CD4-positive, alpha-beta T cell (primary cell): Measurements from ENCODE around the gene COL25A1. TPM values are rescaled to one million over a fixed set of nuclear protein-coding genes. Genes with fewer than 3 reads are reported as not detected.

Experiments
- ATAC-seq: fragments of 200-7000 bp; cut with Tn5 transposase; one replicate; pipeline ENCODE4 v1.10.0; 2022; ENCODE audit warnings: mild to moderate bottlenecking; ENCODE audit not compliant: poor library complexity
- CTCF ChIA-PET: fragments of 350-600 bp; sonication (Branson Sonifier 250); formaldehyde crosslinking; loops from one replicate; lab custom pipeline; 2021; ENCODE audit warnings: antibody characterized with exemption, inconsistent platforms; lab: Charles Lee
- POLR2A ChIA-PET: fragments of 350-600 bp; sonication (Branson Sonifier 250); formaldehyde crosslinking; loops from one replicate; lab custom pipeline; 2021; ENCODE audit warnings: antibody characterized with exemption, inconsistent platforms; lab: Charles Lee
- DNase-seq, 14 experiments: peaks; one replicate each; pipeline ENCODE4 v3.0.0-alpha.2; 2013 to 2020; ENCODE audit warnings: mixed read lengths in 2 of 14
- H3K27ac ChIP-seq, 2 donors: one replicate each; pipeline versions ENCODE4 v1.5.1 to v1.7.0; 2013; ENCODE audit warnings: low read length in 2 of 2, low read depth in 1 of 2, mild to moderate bottlenecking in 1 of 2
- H3K27me3 ChIP-seq, 2 experiments: 1 replicate in 1 of 2; 2 replicates in 1 of 2; pipeline versions ENCODE4 v1.6.1 to v1.7.0; 2013; ENCODE audit warnings: low read length in 2 of 2, control low read depth in 1 of 2, mild to moderate bottlenecking in 1 of 2, moderate library complexity in 1 of 2; ENCODE audit not compliant: insufficient read depth in 2 of 2, control insufficient read depth in 1 of 2
- H3K36me3 ChIP-seq: one replicate; pipeline ENCODE4 v1.6.1; 2013; ENCODE audit warnings: low read length, control low read depth; ENCODE audit not compliant: insufficient read depth
- H3K4me1 ChIP-seq: one replicate; pipeline ENCODE4 v1.6.1; 2013; ENCODE audit warnings: low read length, control low read depth; ENCODE audit not compliant: insufficient read depth
- H3K4me3 ChIP-seq: one replicate; pipeline ENCODE4 v1.5.1; 2013; ENCODE audit warnings: mild to moderate bottlenecking, low read length, moderate library complexity
- H3K9me3 ChIP-seq, 2 experiments: 1 replicate in 1 of 2; 2 replicates in 1 of 2; pipeline versions ENCODE4 v1.6.1 to v1.7.0; 2013; ENCODE audit warnings: low read length in 2 of 2, mild to moderate bottlenecking in 2 of 2, control low read depth in 1 of 2, moderate library complexity in 1 of 2; ENCODE audit not compliant: control insufficient read depth in 1 of 2, insufficient read depth in 1 of 2
- H3K27ac Mint-ChIP-seq: one replicate; pipeline ENCODE4 v1.8.0; 2020; ENCODE audit warnings: mixed read lengths
- H3K27me3 Mint-ChIP-seq: one replicate; pipeline ENCODE4 v1.8.0; 2021; ENCODE audit warnings: mixed read lengths
- H3K36me3 Mint-ChIP-seq: one replicate; pipeline ENCODE4 v1.8.0; 2021; ENCODE audit warnings: low read depth, mixed read lengths
- H3K4me1 Mint-ChIP-seq: one replicate; pipeline ENCODE4 v1.8.0; 2021; ENCODE audit warnings: low read depth, mixed read lengths
- H3K4me3 Mint-ChIP-seq: one replicate; pipeline ENCODE4 v1.8.0; 2020; ENCODE audit warnings: mild to moderate bottlenecking, mixed read lengths
- H3K9me3 Mint-ChIP-seq: one replicate; pipeline ENCODE4 v1.8.0; 2020; ENCODE audit warnings: mixed read lengths
- intact Hi-C, 2 experiments: fragments of 100-400 bp; cut with DNase I in 1 of 2; cut with micrococcal nuclease in 1 of 2; formaldehyde crosslinking; loops; one replicate each; pipeline versions ENCODE4 v1.15.1 to v1.9.0; 2023 to 2025; cut with DNase I, micrococcal nuclease
- total RNA-seq, 174 experiments: library from RNA in 2 of 174; stranded (reverse) in 2 of 174; gene quantifications; one replicate each; pipeline ENCODE4 v1.2.3 and lab custom pipeline; 2021 to 2026
- TF ChIP-seq, protein P1 (sequence below): fragments of 200-600 bp; IDR thresholded peaks from one replicate; pipeline ENCODE4 v1.8.0; 2022; ENCODE audit warnings: antibody characterized with exemption, mild to moderate bottlenecking

Gene COL25A1
- total RNA-seq, 2 experiments from 2014 or later: 0.42 TPM; not detected in 1

DNA sequence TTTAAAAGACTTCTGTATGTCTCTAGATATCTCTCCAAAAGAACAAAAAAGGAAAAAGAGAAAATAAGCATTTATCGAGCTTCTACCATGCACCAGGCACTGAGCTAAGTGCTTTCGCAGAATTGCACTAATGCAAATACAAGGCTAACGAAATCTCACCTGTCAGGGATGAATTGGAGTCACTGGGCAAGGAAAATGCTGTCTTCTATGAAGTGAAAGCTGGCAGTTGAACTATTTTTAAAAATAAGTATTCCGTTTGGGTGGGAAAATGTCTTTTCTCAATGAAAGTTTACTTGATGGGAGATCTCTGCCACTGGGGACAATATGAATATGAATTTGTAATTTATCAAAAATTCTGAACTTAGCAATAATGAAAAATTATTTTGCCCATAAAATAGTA, 47.6 kb downstream of the COL25A1 start:
- Mint-ChIP-seq H3K9me3 (no peaks in the 10 kb centered on the region), H3K4me1 (no peaks in the 10 kb centered on the region), H3K36me3 (no peaks in the 10 kb centered on the region), H3K27ac (no peak overlapping the region), H3K4me3 (no peak overlapping the region), H3K27me3 (no peaks in the 10 kb centered on the region)
- Histone ChIP-seq H3K9me3 (no peaks in the 10 kb centered on the region), H3K36me3 (no peaks in the 10 kb centered on the region), H3K27ac (no peak overlapping the region), H3K4me1 (no peaks in the 10 kb centered on the region), H3K27me3 (peaks cover 0 to 4% of the 10 kb centered on the region in 2 experiments), H3K4me3 (no peak overlapping the region)
- TF ChIP-seq, protein P1, sequence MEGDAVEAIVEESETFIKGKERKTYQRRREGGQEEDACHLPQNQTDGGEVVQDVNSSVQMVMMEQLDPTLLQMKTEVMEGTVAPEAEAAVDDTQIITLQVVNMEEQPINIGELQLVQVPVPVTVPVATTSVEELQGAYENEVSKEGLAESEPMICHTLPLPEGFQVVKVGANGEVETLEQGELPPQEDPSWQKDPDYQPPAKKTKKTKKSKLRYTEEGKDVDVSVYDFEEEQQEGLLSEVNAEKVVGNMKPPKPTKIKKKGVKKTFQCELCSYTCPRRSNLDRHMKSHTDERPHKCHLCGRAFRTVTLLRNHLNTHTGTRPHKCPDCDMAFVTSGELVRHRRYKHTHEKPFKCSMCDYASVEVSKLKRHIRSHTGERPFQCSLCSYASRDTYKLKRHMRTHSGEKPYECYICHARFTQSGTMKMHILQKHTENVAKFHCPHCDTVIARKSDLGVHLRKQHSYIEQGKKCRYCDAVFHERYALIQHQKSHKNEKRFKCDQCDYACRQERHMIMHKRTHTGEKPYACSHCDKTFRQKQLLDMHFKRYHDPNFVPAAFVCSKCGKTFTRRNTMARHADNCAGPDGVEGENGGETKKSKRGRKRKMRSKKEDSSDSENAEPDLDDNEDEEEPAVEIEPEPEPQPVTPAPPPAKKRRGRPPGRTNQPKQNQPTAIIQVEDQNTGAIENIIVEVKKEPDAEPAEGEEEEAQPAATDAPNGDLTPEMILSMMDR: no peak
- ChIA-PET POLR2A (no interaction called here), CTCF (interaction anchor here (0.7 kb wide), 1 partner anchor 11 kb away, joined by 3 read pairs; no protein-coding TSS in a partner anchor)
- ATAC-seq (no peak), DNase-seq (no peak)
- intact Hi-C loops: no loop called here

DNA sequence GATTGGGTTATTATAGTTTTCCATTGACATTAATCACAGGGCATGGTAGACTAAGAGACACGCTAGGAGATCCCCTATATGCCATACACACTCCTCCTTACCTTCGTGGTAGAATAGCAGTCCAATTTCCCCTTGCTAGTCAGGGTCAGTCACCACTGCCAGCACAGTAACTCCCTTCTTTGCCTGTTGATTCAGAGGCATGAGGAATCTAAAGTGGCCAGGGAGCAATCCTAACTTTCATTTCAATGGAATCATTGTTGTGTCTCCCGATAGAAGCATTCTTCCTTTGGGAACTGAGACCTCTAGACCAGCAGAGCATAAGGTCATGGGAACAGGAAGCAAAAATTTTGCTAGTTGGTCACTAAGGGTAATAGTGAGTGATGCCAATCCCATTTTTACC, 51.1 kb downstream of the COL25A1 start:
- Histone ChIP-seq H3K4me3 (no peak overlapping the region), H3K36me3 (no peaks in the 10 kb centered on the region), H3K27me3 (no peaks in the 10 kb centered on the region), H3K4me1 (no peaks in the 10 kb centered on the region), H3K27ac (no peak overlapping the region), H3K9me3 (no peaks in the 10 kb centered on the region)
- H3K4me3 Mint-ChIP-seq: no peak overlapping the region
- H3K36me3 Mint-ChIP-seq: no peaks in the 10 kb centered on the region
- TF ChIP-seq, protein P1: no peak
- ATAC-seq (no peak), DNase-seq (no peak)
- ChIA-PET CTCF (no interaction called here), POLR2A (no interaction called here)
- intact Hi-C loops: no loop called here
- H3K27me3 Mint-ChIP-seq: no peaks in the 10 kb centered on the region
- H3K4me1 Mint-ChIP-seq: no peaks in the 10 kb centered on the region
- no peaks in the 10 kb centered on the region for H3K9me3 Mint-ChIP-seq
- no peak overlapping the region for H3K27ac Mint-ChIP-seq

DNA sequence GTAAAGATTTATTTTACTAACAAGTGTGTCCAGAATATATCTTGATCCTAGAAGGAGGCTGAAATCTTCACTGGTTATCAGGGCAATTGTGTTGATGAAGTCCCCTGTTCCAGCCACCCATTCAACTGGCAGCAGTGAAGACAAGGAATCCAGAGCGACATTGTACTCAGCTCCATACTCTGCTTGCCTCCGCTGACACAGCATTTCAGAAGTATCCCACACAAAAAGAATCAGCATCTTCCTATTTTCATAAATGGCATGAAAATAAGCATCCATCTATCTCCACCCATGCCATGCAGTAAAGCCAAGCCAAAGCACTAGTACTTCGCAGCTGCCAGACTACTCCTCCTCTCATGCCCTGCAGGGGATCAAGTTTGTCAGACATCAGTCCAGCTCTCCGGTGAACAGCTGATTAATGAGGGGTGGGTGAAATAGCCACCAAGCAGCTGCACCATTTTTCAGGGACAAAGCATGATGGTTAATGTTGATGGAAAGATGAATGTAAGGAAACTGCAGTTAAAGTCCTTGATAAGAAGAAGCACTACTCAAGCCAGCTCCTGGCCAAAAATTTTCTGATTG, 54.0 kb downstream of the COL25A1 start:
- Mint-ChIP-seq H3K27ac (no peak overlapping the region), H3K4me1 (no peaks in the 10 kb centered on the region), H3K27me3 (no peaks in the 10 kb centered on the region), H3K4me3 (no peak overlapping the region), H3K36me3 (no peaks in the 10 kb centered on the region), H3K9me3 (no peaks in the 10 kb centered on the region)
- Histone ChIP-seq H3K9me3 (no peaks in the 10 kb centered on the region), H3K36me3 (no peaks in the 10 kb centered on the region), H3K4me3 (no peak overlapping the region), H3K4me1 (no peaks in the 10 kb centered on the region), H3K27ac (no peak overlapping the region), H3K27me3 (no peaks in the 10 kb centered on the region)
- ChIA-PET POLR2A (no interaction called here), CTCF (no interaction called here)
- DNase-seq: no peak
- intact Hi-C loops: no loop called here
- TF ChIP-seq, protein P1: no peak
- ATAC-seq: no peak
